ENCODE data around the gene SLAIN1.

Gene SLAIN1

GRCh38 chr13:77806518-77806917 is 109.0 kb downstream of the SLAIN1 start:
- DNase-seq = no peak
- H3K27ac ChIP-seq (ENCODE audit: insufficient read depth in 1 of 2, low read depth in 1 of 2, low read length in 2 of 2, poor library complexity in 1 of 2, severe bottlenecking in 2 of 2) = no peak overlapping the region
- no peaks in the 10 kb centered on the region for H3K36me3 ChIP-seq (ENCODE audit: control insufficient read depth in 4 of 4, insufficient read depth in 4 of 4, low read length in 3 of 4)
- no peaks in the 10 kb centered on the region for H3K27me3 ChIP-seq (replicated peaks in 2 of 5; ENCODE audit: control insufficient read depth in 4 of 5, insufficient read depth in 5 of 5, low read length in 4 of 5)
- no peaks in the 10 kb centered on the region for H3K9me3 ChIP-seq (ENCODE audit: control extremely low read depth in 1 of 5, control insufficient read depth in 4 of 5, insufficient read depth in 2 of 5, low read depth in 1 of 5, low read length in 4 of 5)
- WGBS (ENCODE audit: insufficient coverage) = no CpG with 5 or more reads among the region's 1 CpG
- POLR2A ChIA-PET = no interaction called here
- peaks cover 4 to 13% (median 7%) of the 10 kb centered on the region in 4 experiments for H3K4me1 ChIP-seq (ENCODE audit: control extremely low read depth in 1 of 4, control insufficient read depth in 4 of 4, insufficient read depth in 4 of 4, low read length in 3 of 4)
- H3K4me3 ChIP-seq (ENCODE audit: control insufficient read depth in 1 of 7, extremely low read depth in 1 of 7, insufficient read depth in 4 of 7, low read depth in 2 of 7, low read length in 6 of 7) = no peak overlapping the region
- CTCF ChIA-PET = interaction anchor here (1.0 to 2.1 kb wide), 2 partner anchors 15 to 314 kb away, joined by 3 to 7 read pairs; no protein-coding TSS in a partner anchor

- Histone ChIP-seq H3K4me1 (ENCODE audit: control extremely low read depth in 1 of 4, control insufficient read depth in 4 of 4, insufficient read depth in 4 of 4, low read length in 3 of 4) (peaks cover 4 to 13% (median 7%) of the 10 kb centered on the region in 4 experiments), H3K9me3 (ENCODE audit: control extremely low read depth in 1 of 5, control insufficient read depth in 4 of 5, insufficient read depth in 2 of 5, low read depth in 1 of 5, low read length in 4 of 5) (no peaks in the 10 kb centered on the region), H3K36me3 (ENCODE audit: control insufficient read depth in 4 of 4, insufficient read depth in 4 of 4, low read length in 3 of 4) (no peaks in the 10 kb centered on the region), H3K4me3 (ENCODE audit: control insufficient read depth in 1 of 7, extremely low read depth in 1 of 7, insufficient read depth in 4 of 7, low read depth in 2 of 7, low read length in 6 of 7) (no peak overlapping the region), H3K27me3 (replicated peaks in 2 of 5; ENCODE audit: control insufficient read depth in 4 of 5, insufficient read depth in 5 of 5, low read length in 4 of 5) (no peaks in the 10 kb centered on the region), H3K27ac (ENCODE audit: insufficient read depth in 1 of 2, low read depth in 1 of 2, low read length in 2 of 2, poor library complexity in 1 of 2, severe bottlenecking in 2 of 2) (no peak overlapping the region)
- CTCF ChIA-PET = interaction anchor here (2.1 kb wide), 1 partner anchor 313 kb away, joined by 7 read pairs; no protein-coding TSS in a partner anchor
- 95% methylated on average over 2 of the region's 6 CpGs for WGBS (ENCODE audit: insufficient coverage)
- POLR2A ChIA-PET = no interaction called here
- DNase-seq = no peak
These were observed 110.1 kb downstream of the SLAIN1 start for GRCh38 chr13:77807431-77808135.

- Histone ChIP-seq H3K27ac (ENCODE audit: insufficient read depth in 1 of 2, low read depth in 1 of 2, low read length in 2 of 2, poor library complexity in 1 of 2, severe bottlenecking in 2 of 2) (no peak overlapping the region), H3K4me3 (ENCODE audit: control insufficient read depth in 1 of 7, extremely low read depth in 1 of 7, insufficient read depth in 4 of 7, low read depth in 2 of 7, low read length in 6 of 7) (no peak overlapping the region), H3K27me3 (replicated peaks in 2 of 5; ENCODE audit: control insufficient read depth in 4 of 5, insufficient read depth in 5 of 5, low read length in 4 of 5) (no peaks in the 10 kb centered on the region), H3K36me3 (ENCODE audit: control insufficient read depth in 4 of 4, insufficient read depth in 4 of 4, low read length in 3 of 4) (no peaks in the 10 kb centered on the region), H3K9me3 (ENCODE audit: control extremely low read depth in 1 of 5, control insufficient read depth in 4 of 5, insufficient read depth in 2 of 5, low read depth in 1 of 5, low read length in 4 of 5) (no peaks in the 10 kb centered on the region), H3K4me1 (ENCODE audit: control extremely low read depth in 1 of 4, control insufficient read depth in 4 of 4, insufficient read depth in 4 of 4, low read length in 3 of 4) (peaks cover 4 to 13% (median 7%) of the 10 kb centered on the region in 4 experiments)
- ChIA-PET POLR2A (interaction anchor here (1.0 kb wide), 1 partner anchor 10 kb away, joined by 3 read pairs; no protein-coding TSS in a partner anchor), CTCF (interaction anchor here (1.1 to 1.5 kb wide), 4 partner anchors 28 to 311 kb away, joined by 3 to 4 read pairs (median 3); partner anchors contain the start of gene EDNRB)
- DNase-seq = peak; percentile 48 to 60 (median 50)
- whole genome bisulfite sequencing (ENCODE audit: insufficient coverage) = no CpG with 5 or more reads among the region's 2 CpGs
These were observed 112.9 kb downstream of the SLAIN1 start for GRCh38 chr13:77810430-77810829.

- Histone ChIP-seq H3K36me3 (ENCODE audit: control insufficient read depth in 4 of 4, insufficient read depth in 4 of 4, low read length in 3 of 4) (no peaks in the 10 kb centered on the region), H3K27me3 (replicated peaks in 2 of 5; ENCODE audit: control insufficient read depth in 4 of 5, insufficient read depth in 5 of 5, low read length in 4 of 5) (no peaks in the 10 kb centered on the region), H3K9me3 (ENCODE audit: control extremely low read depth in 1 of 5, control insufficient read depth in 4 of 5, insufficient read depth in 2 of 5, low read depth in 1 of 5, low read length in 4 of 5) (no peaks in the 10 kb centered on the region), H3K27ac (ENCODE audit: insufficient read depth in 1 of 2, low read depth in 1 of 2, low read length in 2 of 2, poor library complexity in 1 of 2, severe bottlenecking in 2 of 2) (no peak overlapping the region), H3K4me3 (ENCODE audit: control insufficient read depth in 1 of 7, extremely low read depth in 1 of 7, insufficient read depth in 4 of 7, low read depth in 2 of 7, low read length in 6 of 7) (peak overlapping the region in 1 of 7 experiments; percentile 33), H3K4me1 (ENCODE audit: control extremely low read depth in 1 of 4, control insufficient read depth in 4 of 4, insufficient read depth in 4 of 4, low read length in 3 of 4) (peaks cover 4 to 13% (median 7%) of the 10 kb centered on the region in 4 experiments)
- ChIA-PET CTCF (interaction anchor here (1.1 to 1.5 kb wide), 4 partner anchors 29 to 310 kb away, joined by 3 to 4 read pairs (median 3); partner anchors contain the start of gene EDNRB), POLR2A (interaction anchor here (1.0 kb wide), 1 partner anchor 10 kb away, joined by 3 read pairs; no protein-coding TSS in a partner anchor)
- peak in 1 of 3 donors; percentile 45 for DNase-seq
- 0% methylated on average over 2 of the region's 3 CpGs for WGBS (ENCODE audit: insufficient coverage)
These were observed 113.4 kb downstream of the SLAIN1 start for GRCh38 chr13:77810878-77811277.

GRCh38 chr13:77811381-77811780 is 113.9 kb downstream of the SLAIN1 start:
- POLR2A ChIA-PET = interaction anchor here (1.0 kb wide), 1 partner anchor 9 kb away, joined by 3 read pairs; no protein-coding TSS in a partner anchor
- WGBS (ENCODE audit: insufficient coverage) = no CpG with 5 or more reads among the region's 2 CpGs

GRCh38 chr13:77811981-77812380 is 114.5 kb downstream of the SLAIN1 start:
- CTCF ChIA-PET = interaction anchor here (1.2 kb wide), 1 partner anchor 8 kb away, joined by 3 read pairs; no protein-coding TSS in a partner anchor
- peak in 1 of 3 donors; percentile 26 for DNase-seq
- no peaks in the 10 kb centered on the region for H3K36me3 ChIP-seq (ENCODE audit: control insufficient read depth in 4 of 4, insufficient read depth in 4 of 4, low read length in 3 of 4)
- H3K27me3 ChIP-seq (replicated peaks in 2 of 5; ENCODE audit: control insufficient read depth in 4 of 5, insufficient read depth in 5 of 5, low read length in 4 of 5) = peaks cover 0 to 3% (median 0%) of the 10 kb centered on the region in 5 experiments
- POLR2A ChIA-PET = no interaction called here
- no peak overlapping the region for H3K4me3 ChIP-seq (ENCODE audit: control insufficient read depth in 1 of 7, extremely low read depth in 1 of 7, insufficient read depth in 4 of 7, low read depth in 2 of 7, low read length in 6 of 7)
- H3K27ac ChIP-seq (ENCODE audit: insufficient read depth in 1 of 2, low read depth in 1 of 2, low read length in 2 of 2, poor library complexity in 1 of 2, severe bottlenecking in 2 of 2) = no peak overlapping the region
- H3K9me3 ChIP-seq (ENCODE audit: control extremely low read depth in 1 of 5, control insufficient read depth in 4 of 5, insufficient read depth in 2 of 5, low read depth in 1 of 5, low read length in 4 of 5) = no peaks in the 10 kb centered on the region
- H3K4me1 ChIP-seq (ENCODE audit: control extremely low read depth in 1 of 4, control insufficient read depth in 4 of 4, insufficient read depth in 4 of 4, low read length in 3 of 4) = peaks cover 4 to 13% (median 7%) of the 10 kb centered on the region in 4 experiments

More at GRCh38 chr13:77811381-77811780, 113.9 kb downstream of the SLAIN1 start:
- Histone ChIP-seq H3K27me3 (replicated peaks in 2 of 5; ENCODE audit: control insufficient read depth in 4 of 5, insufficient read depth in 5 of 5, low read length in 4 of 5) (no peaks in the 10 kb centered on the region), H3K4me3 (ENCODE audit: control insufficient read depth in 1 of 7, extremely low read depth in 1 of 7, insufficient read depth in 4 of 7, low read depth in 2 of 7, low read length in 6 of 7) (no peak overlapping the region), H3K36me3 (ENCODE audit: control insufficient read depth in 4 of 4, insufficient read depth in 4 of 4, low read length in 3 of 4) (no peaks in the 10 kb centered on the region), H3K9me3 (ENCODE audit: control extremely low read depth in 1 of 5, control insufficient read depth in 4 of 5, insufficient read depth in 2 of 5, low read depth in 1 of 5, low read length in 4 of 5) (no peaks in the 10 kb centered on the region), H3K27ac (ENCODE audit: insufficient read depth in 1 of 2, low read depth in 1 of 2, low read length in 2 of 2, poor library complexity in 1 of 2, severe bottlenecking in 2 of 2) (no peak overlapping the region), H3K4me1 (ENCODE audit: control extremely low read depth in 1 of 4, control insufficient read depth in 4 of 4, insufficient read depth in 4 of 4, low read length in 3 of 4) (peaks cover 4 to 13% (median 7%) of the 10 kb centered on the region in 4 experiments)
- DNase-seq = no peak
- CTCF ChIA-PET = interaction anchor here (1.1 to 1.5 kb wide), 4 partner anchors 29 to 310 kb away, joined by 3 to 4 read pairs (median 3); partner anchors contain the start of gene EDNRB

All from common myeloid progenitor, CD34-positive (primary cell).